PFSK-1 (cell line): ENCODE data around the gene EVL.

Source experiments
- POLR2AphosphoS5 ChIP-seq: IDR thresholded peaks from 2 replicates; pipeline ENCODE4 v1.6.1; 2012; ENCODE audit warnings: low read depth, mild to moderate bottlenecking, control low read depth, low read length, moderate library complexity
- REST ChIP-seq, 2 experiments: IDR thresholded peaks; 2 replicates each; pipeline versions ENCODE4 v1.6.1 to v1.8.0; 2011 to 2012; ENCODE audit warnings: low read depth in 2 of 2, low read length in 2 of 2, control low read depth in 1 of 2, inconsistent platforms in 1 of 2, mild to moderate bottlenecking in 1 of 2, moderate library complexity in 1 of 2; ENCODE audit not compliant: insufficient read depth in 1 of 2
- SIN3A ChIP-seq: IDR thresholded peaks from 2 replicates; pipeline ENCODE4 v1.6.1; 2012; ENCODE audit warnings: mild to moderate bottlenecking, low read length, moderate library complexity, borderline replicate concordance; ENCODE audit not compliant: insufficient read depth

- no peak for TF ChIP-seq REST (IDR thresholded peaks at IDR 0.05; ENCODE audit: insufficient read depth in 1 of 2, low read depth in 2 of 2, low read length in 2 of 2)
- TF ChIP-seq SIN3A, result no peak
- no peak for TF ChIP-seq POLR2AphosphoS5
These were observed 13.7 kb upstream of the EVL start for GRCh38 chr14:100051543-100051942.
